Measurements from ENCODE around the gene SEMA4B.

DNA sequence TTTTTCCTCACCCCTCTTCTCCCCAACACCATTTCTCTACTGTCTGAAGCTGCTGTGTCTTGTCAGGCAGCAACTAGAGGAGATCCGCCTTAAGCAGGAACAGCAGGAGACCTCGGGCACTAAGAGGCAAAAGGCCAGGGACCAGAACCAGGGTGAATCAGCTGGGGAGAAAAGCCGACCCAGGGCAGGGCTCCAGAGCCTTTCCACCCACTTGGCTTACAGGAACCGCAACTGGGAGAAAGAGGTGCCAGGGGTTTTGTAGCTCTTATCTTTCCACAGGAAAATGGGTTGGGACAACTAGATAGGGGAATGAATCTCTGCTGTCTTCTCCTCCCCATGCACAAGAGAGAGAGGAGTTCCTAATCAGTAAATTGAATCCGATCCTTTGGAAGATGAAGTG lies 61.3 kb downstream of the SEMA4B start:
- TF ChIP-seq, protein P1, sequence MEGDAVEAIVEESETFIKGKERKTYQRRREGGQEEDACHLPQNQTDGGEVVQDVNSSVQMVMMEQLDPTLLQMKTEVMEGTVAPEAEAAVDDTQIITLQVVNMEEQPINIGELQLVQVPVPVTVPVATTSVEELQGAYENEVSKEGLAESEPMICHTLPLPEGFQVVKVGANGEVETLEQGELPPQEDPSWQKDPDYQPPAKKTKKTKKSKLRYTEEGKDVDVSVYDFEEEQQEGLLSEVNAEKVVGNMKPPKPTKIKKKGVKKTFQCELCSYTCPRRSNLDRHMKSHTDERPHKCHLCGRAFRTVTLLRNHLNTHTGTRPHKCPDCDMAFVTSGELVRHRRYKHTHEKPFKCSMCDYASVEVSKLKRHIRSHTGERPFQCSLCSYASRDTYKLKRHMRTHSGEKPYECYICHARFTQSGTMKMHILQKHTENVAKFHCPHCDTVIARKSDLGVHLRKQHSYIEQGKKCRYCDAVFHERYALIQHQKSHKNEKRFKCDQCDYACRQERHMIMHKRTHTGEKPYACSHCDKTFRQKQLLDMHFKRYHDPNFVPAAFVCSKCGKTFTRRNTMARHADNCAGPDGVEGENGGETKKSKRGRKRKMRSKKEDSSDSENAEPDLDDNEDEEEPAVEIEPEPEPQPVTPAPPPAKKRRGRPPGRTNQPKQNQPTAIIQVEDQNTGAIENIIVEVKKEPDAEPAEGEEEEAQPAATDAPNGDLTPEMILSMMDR (IDR thresholded peaks at IDR 0.05), result no peak
- no peak for TF ChIP-seq EZH2phosphoT487 (IDR thresholded peaks at IDR 0.05)
